ENCODE measurements around the gene UGGT1. TPM values are rescaled to one million over a fixed set of nuclear protein-coding genes. Genes with fewer than 3 reads are reported as not detected.

Gene UGGT1
- total and polyA plus RNA-seq, 2 donors (not counting 3 experiments of a cell fraction or from before 2014, with no cell fraction given), result 27.6 to 83.2 TPM

DNA sequence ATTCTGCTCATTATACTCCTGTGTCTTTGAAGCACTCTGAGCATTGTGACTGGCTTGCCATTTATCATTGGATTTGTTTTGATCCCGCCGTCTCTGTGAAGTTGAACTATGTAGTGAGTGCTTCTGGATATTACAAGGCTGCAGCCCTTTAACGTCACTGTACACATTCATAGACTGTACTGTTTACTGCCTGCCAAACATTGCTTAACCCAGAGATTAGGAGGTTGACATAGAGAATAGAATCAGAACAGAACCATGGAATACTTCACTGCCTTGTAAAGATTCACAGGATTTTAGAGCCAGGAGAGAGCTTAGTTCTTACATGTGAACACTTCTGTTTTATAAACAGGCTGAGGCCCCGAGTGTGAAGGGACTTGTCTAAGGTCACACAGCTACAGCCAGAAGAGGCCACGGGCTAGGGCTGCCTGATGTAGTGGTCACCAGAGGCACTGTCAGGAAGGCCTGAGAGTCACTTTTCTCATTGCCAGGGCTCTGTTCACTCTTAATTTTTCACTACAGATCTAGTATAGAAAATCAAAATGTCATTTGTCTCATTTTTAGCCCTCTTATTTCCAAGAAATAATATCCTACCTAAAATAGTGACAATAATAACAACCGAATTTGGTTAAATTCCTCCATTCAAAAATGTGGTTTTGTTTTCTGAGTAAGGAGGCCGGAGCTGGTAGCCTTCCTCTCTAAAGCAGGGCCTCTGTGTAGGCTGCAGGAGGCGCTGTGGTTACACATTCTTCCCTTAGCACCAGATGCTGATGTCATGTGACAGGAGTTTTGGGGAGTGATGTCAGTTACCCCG lies 87.9 kb downstream of the UGGT1 start:
- H3K9ac ChIP-seq (replicated peaks; ENCODE audit: extremely low read depth, insufficient read depth, low read length), result no peak overlapping the region
- no peak overlapping the region for H2AFZ ChIP-seq (ENCODE audit: low read depth, low read length)
- H3K27ac ChIP-seq (ENCODE audit: insufficient read depth, low read depth, low read length), result peak overlapping the region; percentile 48
- TF ChIP-seq, protein P1, sequence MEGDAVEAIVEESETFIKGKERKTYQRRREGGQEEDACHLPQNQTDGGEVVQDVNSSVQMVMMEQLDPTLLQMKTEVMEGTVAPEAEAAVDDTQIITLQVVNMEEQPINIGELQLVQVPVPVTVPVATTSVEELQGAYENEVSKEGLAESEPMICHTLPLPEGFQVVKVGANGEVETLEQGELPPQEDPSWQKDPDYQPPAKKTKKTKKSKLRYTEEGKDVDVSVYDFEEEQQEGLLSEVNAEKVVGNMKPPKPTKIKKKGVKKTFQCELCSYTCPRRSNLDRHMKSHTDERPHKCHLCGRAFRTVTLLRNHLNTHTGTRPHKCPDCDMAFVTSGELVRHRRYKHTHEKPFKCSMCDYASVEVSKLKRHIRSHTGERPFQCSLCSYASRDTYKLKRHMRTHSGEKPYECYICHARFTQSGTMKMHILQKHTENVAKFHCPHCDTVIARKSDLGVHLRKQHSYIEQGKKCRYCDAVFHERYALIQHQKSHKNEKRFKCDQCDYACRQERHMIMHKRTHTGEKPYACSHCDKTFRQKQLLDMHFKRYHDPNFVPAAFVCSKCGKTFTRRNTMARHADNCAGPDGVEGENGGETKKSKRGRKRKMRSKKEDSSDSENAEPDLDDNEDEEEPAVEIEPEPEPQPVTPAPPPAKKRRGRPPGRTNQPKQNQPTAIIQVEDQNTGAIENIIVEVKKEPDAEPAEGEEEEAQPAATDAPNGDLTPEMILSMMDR (IDR thresholded peaks at IDR 0.05; ENCODE audit: extremely low read depth in 1 of 2, insufficient read depth in 1 of 2, low read depth in 1 of 2, low read length in 2 of 2), result peak; percentile 82 to 93
- TF ChIP-seq EZH2 (IDR thresholded peaks at IDR 0.05; ENCODE audit: borderline replicate concordance, low read depth, low read length, severe bottlenecking), result no peak
- no peaks in the 10 kb centered on the region for H4K20me1 ChIP-seq (replicated peaks; ENCODE audit: control insufficient read depth, extremely low read depth, insufficient read depth, low read length)
- H3K4me2 ChIP-seq (ENCODE audit: insufficient read depth, low read length), result peak overlapping the region; percentile 52
- no peaks in the 10 kb centered on the region for H3K9me3 ChIP-seq (replicated peaks; ENCODE audit: control insufficient read depth, insufficient read depth, low read length)
- H3K4me1 ChIP-seq (ENCODE audit: control insufficient read depth, extremely low read depth, insufficient read depth, low read length), result peaks cover 23% of the 10 kb centered on the region
- no peak overlapping the region for H3K4me3 ChIP-seq (replicated peaks in 1 of 3; ENCODE audit: insufficient read depth in 1 of 3, low read depth in 1 of 3, low read length in 3 of 3)
- DNase-seq (ENCODE audit: low read depth, low spot score) (peak; percentile 74), FAIRE-seq (peak; percentile 54)
- dilution Hi-C loops (cut with MboI; ENCODE audit: extremely low pct_ligation_motif_present, low sequenced_read_pairs) (no loop called here), intact Hi-C loops (cut with micrococcal nuclease) (loop anchor here (1.0 to 10.0 kb wide), 3 partner anchors 54 to 356 kb away; no protein-coding TSS in a partner anchor)
- ChIA-PET POLR2A (interaction anchor here (0.7 kb wide), 1 partner anchor 10 kb away, joined by 3 read pairs; no protein-coding TSS in a partner anchor), CTCF (interaction anchor here (0.6 to 2.9 kb wide), 19 partner anchors 8 to 1745 kb away, joined by 3 to 66 read pairs (median 6); no protein-coding TSS in a partner anchor)
- BruUV-seq (replicated peaks), result no TSS peak
- H3K79me2 ChIP-seq (ENCODE audit: control insufficient read depth, insufficient read depth, low read length), result no peaks in the 10 kb centered on the region
- H3K27me3 ChIP-seq (ENCODE audit: control insufficient read depth in 2 of 2, insufficient read depth in 2 of 2, low read length in 2 of 2), result no peaks in the 10 kb centered on the region
- no peaks in the 10 kb centered on the region for H3K9me1 ChIP-seq (replicated peaks; ENCODE audit: control insufficient read depth, extremely low read depth, insufficient read depth, low read length)
- H3K36me3 ChIP-seq (ENCODE audit: control insufficient read depth in 2 of 2, extremely low read depth in 1 of 2, insufficient read depth in 2 of 2, low read length in 2 of 2), result peaks cover 16 to 22% of the 10 kb centered on the region in 2 experiments

GRCh38 chr2:128179461-128179755 lies 88.4 kb downstream of the UGGT1 start:
- TF ChIP-seq GATA2 (IDR thresholded peaks at IDR 0.05; ENCODE audit: insufficient read depth, insufficient read length, low read depth, low read length) (no peak), POLR2A (IDR thresholded peaks at IDR 0.05; ENCODE audit: low read depth, low read length) (no peak), JUN (IDR thresholded peaks at IDR 0.05; ENCODE audit: borderline replicate concordance, insufficient read depth, insufficient read length, low read depth) (no peak), MYC (IDR thresholded peaks at IDR 0.05; ENCODE audit: low read depth, low read length) (no peak)
- TF ChIP-seq, protein P2, sequence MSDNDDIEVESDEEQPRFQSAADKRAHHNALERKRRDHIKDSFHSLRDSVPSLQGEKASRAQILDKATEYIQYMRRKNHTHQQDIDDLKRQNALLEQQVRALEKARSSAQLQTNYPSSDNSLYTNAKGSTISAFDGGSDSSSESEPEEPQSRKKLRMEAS (IDR thresholded peaks at IDR 0.05; ENCODE audit: insufficient read depth, insufficient read length), result no peak
- no TSS peak for BruUV-seq (replicated peaks)
- H3K27ac ChIP-seq (ENCODE audit: insufficient read depth, low read depth, low read length), result peak overlapping the region; percentile 48

More at GRCh38 chr2:128179461-128179755, 88.4 kb downstream of the UGGT1 start:
- intact Hi-C loops (cut with micrococcal nuclease) (loop anchor here (1.0 to 10.0 kb wide), 3 partner anchors 54 to 355 kb away; no protein-coding TSS in a partner anchor), dilution Hi-C loops (cut with MboI; ENCODE audit: extremely low pct_ligation_motif_present, low sequenced_read_pairs) (no loop called here)
- POLR2A ChIA-PET, result no interaction called here
- FAIRE-seq, result no peak
- H3K9me3 ChIP-seq (replicated peaks; ENCODE audit: control insufficient read depth, insufficient read depth, low read length), result no peaks in the 10 kb centered on the region
- peaks cover 19 to 22% of the 10 kb centered on the region in 2 experiments for H3K36me3 ChIP-seq (ENCODE audit: control insufficient read depth in 2 of 2, extremely low read depth in 1 of 2, insufficient read depth in 2 of 2, low read length in 2 of 2)
- CTCF ChIA-PET, result interaction anchor here (0.9 to 2.9 kb wide), 17 partner anchors 9 to 1744 kb away, joined by 3 to 66 read pairs (median 6); no protein-coding TSS in a partner anchor
- H3K9ac ChIP-seq (replicated peaks; ENCODE audit: extremely low read depth, insufficient read depth, low read length), result peak overlapping the region; percentile 41
- no peak for DNase-seq (ENCODE audit: low read depth, low spot score)
- no peak overlapping the region for H3K4me3 ChIP-seq (replicated peaks in 1 of 3; ENCODE audit: insufficient read depth in 1 of 3, low read depth in 1 of 3, low read length in 3 of 3)
- no peaks in the 10 kb centered on the region for H3K9me1 ChIP-seq (replicated peaks; ENCODE audit: control insufficient read depth, extremely low read depth, insufficient read depth, low read length)
- H4K20me1 ChIP-seq (replicated peaks; ENCODE audit: control insufficient read depth, extremely low read depth, insufficient read depth, low read length), result no peaks in the 10 kb centered on the region
- H2AFZ ChIP-seq (ENCODE audit: low read depth, low read length), result no peak overlapping the region
- peak overlapping the region; percentile 52 for H3K4me2 ChIP-seq (ENCODE audit: insufficient read depth, low read length)
- no peaks in the 10 kb centered on the region for H3K79me2 ChIP-seq (ENCODE audit: control insufficient read depth, insufficient read depth, low read length)
- H3K27me3 ChIP-seq (ENCODE audit: control insufficient read depth in 2 of 2, insufficient read depth in 2 of 2, low read length in 2 of 2), result no peaks in the 10 kb centered on the region
- H3K4me1 ChIP-seq (ENCODE audit: control insufficient read depth, extremely low read depth, insufficient read depth, low read length), result peaks cover 23% of the 10 kb centered on the region

Data from endothelial cell of umbilical vein (primary cell).